Testis (tissue), 2 donors: ENCODE measurements around the gene HOMER2.

Source experiments
- POLR2A ChIP-seq: fragments of 450-650 bp; IDR thresholded peaks from one replicate; pipeline ENCODE4 v1.6.1; 2017; ENCODE audit warnings: antibody characterized with exemption, mild to moderate bottlenecking, moderate library complexity
- TF ChIP-seq, protein P1 (sequence below), 3 experiments: fragments of 450-650 bp in 2 of 3; fragments of 200-600 bp in 1 of 3; sonication (generic) in 1 of 3; IDR thresholded peaks; one replicate each; pipeline ENCODE4 v1.5.1; 2016 to 2019; ENCODE audit warnings: antibody characterized with exemption in 3 of 3, mild to moderate bottlenecking in 2 of 3, moderate library complexity in 1 of 3

DNA sequence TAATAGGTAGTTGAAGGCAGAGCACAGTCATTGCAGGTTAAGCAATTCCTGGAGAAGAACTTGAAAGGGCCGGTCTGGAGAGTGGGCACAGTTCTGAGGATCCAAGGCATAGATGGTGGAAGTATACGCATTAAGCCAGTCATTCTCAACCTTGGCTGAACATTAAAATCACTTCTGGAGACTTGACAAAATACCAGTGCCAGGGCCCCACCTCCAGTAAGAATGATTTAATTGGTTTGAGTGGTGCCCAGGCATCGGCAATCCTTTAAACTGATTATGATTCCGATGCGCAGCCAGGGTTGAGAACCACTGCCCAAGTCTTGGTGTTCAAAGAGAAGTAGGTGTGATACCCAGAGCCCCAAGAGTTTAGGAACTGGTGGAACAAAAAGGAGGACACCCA lies 6.9 kb upstream of the HOMER2 start:
- no peak for TF ChIP-seq POLR2A
- TF ChIP-seq, protein P1, sequence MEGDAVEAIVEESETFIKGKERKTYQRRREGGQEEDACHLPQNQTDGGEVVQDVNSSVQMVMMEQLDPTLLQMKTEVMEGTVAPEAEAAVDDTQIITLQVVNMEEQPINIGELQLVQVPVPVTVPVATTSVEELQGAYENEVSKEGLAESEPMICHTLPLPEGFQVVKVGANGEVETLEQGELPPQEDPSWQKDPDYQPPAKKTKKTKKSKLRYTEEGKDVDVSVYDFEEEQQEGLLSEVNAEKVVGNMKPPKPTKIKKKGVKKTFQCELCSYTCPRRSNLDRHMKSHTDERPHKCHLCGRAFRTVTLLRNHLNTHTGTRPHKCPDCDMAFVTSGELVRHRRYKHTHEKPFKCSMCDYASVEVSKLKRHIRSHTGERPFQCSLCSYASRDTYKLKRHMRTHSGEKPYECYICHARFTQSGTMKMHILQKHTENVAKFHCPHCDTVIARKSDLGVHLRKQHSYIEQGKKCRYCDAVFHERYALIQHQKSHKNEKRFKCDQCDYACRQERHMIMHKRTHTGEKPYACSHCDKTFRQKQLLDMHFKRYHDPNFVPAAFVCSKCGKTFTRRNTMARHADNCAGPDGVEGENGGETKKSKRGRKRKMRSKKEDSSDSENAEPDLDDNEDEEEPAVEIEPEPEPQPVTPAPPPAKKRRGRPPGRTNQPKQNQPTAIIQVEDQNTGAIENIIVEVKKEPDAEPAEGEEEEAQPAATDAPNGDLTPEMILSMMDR (IDR thresholded peaks at IDR 0.05), result no peak
